Measurements from ENCODE around the gene FAM227B. TPM values are rescaled to one million over a fixed set of nuclear protein-coding genes. Genes with fewer than 3 reads are reported as not detected.
A peak's percentile ranks its signal among the peaks of the same experiment; 100 is the strongest.

The FAM227B gene
- total RNA-seq, 2 donors from 2014 or later: 8.3 to 12.9 TPM

- no peak for DNase-seq (ENCODE audit: low spot score)
- intact Hi-C loops (cut with DNase I): no loop called here
- H3K27ac ChIP-seq: no peak overlapping the region
- H3K4me3 ChIP-seq: no peak overlapping the region
- no peaks in the 10 kb centered on the region for H3K27me3 ChIP-seq (replicated peaks; ENCODE audit: insufficient read depth)
- no peaks in the 10 kb centered on the region for H3K4me1 ChIP-seq (replicated peaks)
- TF ChIP-seq, protein P1, sequence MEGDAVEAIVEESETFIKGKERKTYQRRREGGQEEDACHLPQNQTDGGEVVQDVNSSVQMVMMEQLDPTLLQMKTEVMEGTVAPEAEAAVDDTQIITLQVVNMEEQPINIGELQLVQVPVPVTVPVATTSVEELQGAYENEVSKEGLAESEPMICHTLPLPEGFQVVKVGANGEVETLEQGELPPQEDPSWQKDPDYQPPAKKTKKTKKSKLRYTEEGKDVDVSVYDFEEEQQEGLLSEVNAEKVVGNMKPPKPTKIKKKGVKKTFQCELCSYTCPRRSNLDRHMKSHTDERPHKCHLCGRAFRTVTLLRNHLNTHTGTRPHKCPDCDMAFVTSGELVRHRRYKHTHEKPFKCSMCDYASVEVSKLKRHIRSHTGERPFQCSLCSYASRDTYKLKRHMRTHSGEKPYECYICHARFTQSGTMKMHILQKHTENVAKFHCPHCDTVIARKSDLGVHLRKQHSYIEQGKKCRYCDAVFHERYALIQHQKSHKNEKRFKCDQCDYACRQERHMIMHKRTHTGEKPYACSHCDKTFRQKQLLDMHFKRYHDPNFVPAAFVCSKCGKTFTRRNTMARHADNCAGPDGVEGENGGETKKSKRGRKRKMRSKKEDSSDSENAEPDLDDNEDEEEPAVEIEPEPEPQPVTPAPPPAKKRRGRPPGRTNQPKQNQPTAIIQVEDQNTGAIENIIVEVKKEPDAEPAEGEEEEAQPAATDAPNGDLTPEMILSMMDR (IDR thresholded peaks at IDR 0.05): no peak
- TF ChIP-seq POLR2AphosphoS5 (IDR thresholded peaks at IDR 0.05) (no peak), POLR2A (IDR thresholded peaks at IDR 0.05) (no peak)
- no peaks in the 10 kb centered on the region for H3K9me3 ChIP-seq
- no peaks in the 10 kb centered on the region for H3K36me3 ChIP-seq
- 95% methylated on average over 1 of the region's 1 CpG for WGBS
Measured at GRCh38 chr15:49466119-49466518, 154.5 kb downstream of the FAM227B start.

DNA sequence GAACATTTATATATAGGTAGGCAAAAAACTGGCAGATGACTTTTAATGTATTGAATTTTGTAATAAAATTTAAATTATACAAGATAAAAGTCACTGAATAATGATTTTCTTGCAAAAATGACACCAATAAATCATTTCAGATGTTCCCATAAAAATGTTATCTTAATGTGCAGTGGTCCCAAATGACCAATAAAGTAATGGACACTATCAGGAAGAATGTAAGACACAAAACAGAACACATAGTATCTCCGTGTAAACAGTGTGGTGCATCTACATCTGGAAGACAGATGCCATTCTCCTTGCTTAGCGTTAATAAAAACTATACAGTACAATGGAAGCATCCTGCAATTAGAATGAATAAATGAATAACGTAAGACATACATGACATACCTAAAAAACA, 156.1 kb downstream of the FAM227B start:
- no peaks in the 10 kb centered on the region for H3K4me1 ChIP-seq (replicated peaks)
- no peaks in the 10 kb centered on the region for H3K27me3 ChIP-seq (replicated peaks; ENCODE audit: insufficient read depth)
- H3K36me3 ChIP-seq: no peaks in the 10 kb centered on the region
- no peak overlapping the region for H3K27ac ChIP-seq
- no peak for DNase-seq (ENCODE audit: low spot score)
- WGBS: 67% methylated on average over 3 of the region's 3 CpGs
- intact Hi-C loops (cut with DNase I): no loop called here
- TF ChIP-seq, protein P1 (IDR thresholded peaks at IDR 0.05): no peak
- TF ChIP-seq POLR2AphosphoS5 (IDR thresholded peaks at IDR 0.05) (no peak), POLR2A (IDR thresholded peaks at IDR 0.05) (no peak)
- no peak overlapping the region for H3K4me3 ChIP-seq
- H3K9me3 ChIP-seq: no peaks in the 10 kb centered on the region

- WGBS: 54% methylated on average over 2 of the region's 2 CpGs
- no peak overlapping the region for H3K27ac ChIP-seq
- intact Hi-C loops (cut with DNase I): no loop called here
- no peaks in the 10 kb centered on the region for H3K36me3 ChIP-seq
- TF ChIP-seq POLR2AphosphoS5 (IDR thresholded peaks at IDR 0.05) (no peak), POLR2A (IDR thresholded peaks at IDR 0.05) (no peak)
- TF ChIP-seq, protein P1 (IDR thresholded peaks at IDR 0.05): no peak
- no peaks in the 10 kb centered on the region for H3K4me1 ChIP-seq (replicated peaks)
- H3K27me3 ChIP-seq (replicated peaks; ENCODE audit: insufficient read depth): no peaks in the 10 kb centered on the region
- no peak for DNase-seq (ENCODE audit: low spot score)
- no peaks in the 10 kb centered on the region for H3K9me3 ChIP-seq
- H3K4me3 ChIP-seq: no peak overlapping the region
Measured at GRCh38 chr15:49462232-49462844, 158.3 kb downstream of the FAM227B start.

- no peak overlapping the region for H3K4me3 ChIP-seq
- H3K36me3 ChIP-seq: no peaks in the 10 kb centered on the region
- 50% methylated on average over 2 of the region's 2 CpGs for WGBS
- intact Hi-C loops (cut with DNase I): no loop called here
- H3K27me3 ChIP-seq (replicated peaks; ENCODE audit: insufficient read depth): no peaks in the 10 kb centered on the region
- H3K4me1 ChIP-seq (replicated peaks): no peaks in the 10 kb centered on the region
- H3K9me3 ChIP-seq: no peaks in the 10 kb centered on the region
- DNase-seq (ENCODE audit: low spot score): no peak
- TF ChIP-seq POLR2AphosphoS5 (IDR thresholded peaks at IDR 0.05) (no peak), POLR2A (IDR thresholded peaks at IDR 0.05) (no peak)
- TF ChIP-seq, protein P1 (IDR thresholded peaks at IDR 0.05): no peak
- no peak overlapping the region for H3K27ac ChIP-seq
Measured at GRCh38 chr15:49460411-49460941, 160.1 kb downstream of the FAM227B start.

DNA sequence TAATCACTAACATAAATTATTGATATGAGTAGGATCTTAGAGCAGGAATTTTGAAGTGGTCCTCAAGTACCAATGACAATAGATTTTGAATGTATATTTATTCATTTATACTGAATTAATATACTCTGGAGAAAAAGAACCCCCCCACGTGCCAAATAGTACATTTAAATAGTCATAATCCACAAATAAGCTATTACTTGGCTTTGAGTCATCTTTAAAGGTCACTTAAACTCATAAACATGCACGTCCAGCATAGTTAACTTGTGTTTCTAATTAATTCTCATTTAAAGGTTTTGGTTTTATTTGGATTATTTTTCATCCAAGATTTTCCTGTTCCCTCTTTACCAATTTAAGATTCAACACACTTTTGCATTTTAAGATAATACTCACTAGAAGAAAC, 162.5 kb downstream of the FAM227B start:
- Histone ChIP-seq H3K27me3 (replicated peaks; ENCODE audit: insufficient read depth) (no peaks in the 10 kb centered on the region), H3K4me3 (no peak overlapping the region), H3K4me1 (replicated peaks) (no peaks in the 10 kb centered on the region), H3K9me3 (no peaks in the 10 kb centered on the region), H3K27ac (peak overlapping the region in 1 of 2 donors; percentile 37), H3K36me3 (no peaks in the 10 kb centered on the region)
- TF ChIP-seq POLR2AphosphoS5 (IDR thresholded peaks at IDR 0.05) (peak; percentile 21), POLR2A (IDR thresholded peaks at IDR 0.05) (no peak)
- 10% methylated on average over 2 of the region's 2 CpGs for WGBS
- intact Hi-C loops (cut with DNase I): no loop called here
- DNase-seq (ENCODE audit: low spot score): no peak
